NCI-H2227 treated with DMSO at 0.1 percent for 48 hours (cell line): ENCODE measurements around the gene MUC6.

Source experiments
- DNase-seq: peaks from one replicate; lab custom pipeline; 2025; lab: John Stamatoyannopoulos, UW

Gene MUC6, protein sequence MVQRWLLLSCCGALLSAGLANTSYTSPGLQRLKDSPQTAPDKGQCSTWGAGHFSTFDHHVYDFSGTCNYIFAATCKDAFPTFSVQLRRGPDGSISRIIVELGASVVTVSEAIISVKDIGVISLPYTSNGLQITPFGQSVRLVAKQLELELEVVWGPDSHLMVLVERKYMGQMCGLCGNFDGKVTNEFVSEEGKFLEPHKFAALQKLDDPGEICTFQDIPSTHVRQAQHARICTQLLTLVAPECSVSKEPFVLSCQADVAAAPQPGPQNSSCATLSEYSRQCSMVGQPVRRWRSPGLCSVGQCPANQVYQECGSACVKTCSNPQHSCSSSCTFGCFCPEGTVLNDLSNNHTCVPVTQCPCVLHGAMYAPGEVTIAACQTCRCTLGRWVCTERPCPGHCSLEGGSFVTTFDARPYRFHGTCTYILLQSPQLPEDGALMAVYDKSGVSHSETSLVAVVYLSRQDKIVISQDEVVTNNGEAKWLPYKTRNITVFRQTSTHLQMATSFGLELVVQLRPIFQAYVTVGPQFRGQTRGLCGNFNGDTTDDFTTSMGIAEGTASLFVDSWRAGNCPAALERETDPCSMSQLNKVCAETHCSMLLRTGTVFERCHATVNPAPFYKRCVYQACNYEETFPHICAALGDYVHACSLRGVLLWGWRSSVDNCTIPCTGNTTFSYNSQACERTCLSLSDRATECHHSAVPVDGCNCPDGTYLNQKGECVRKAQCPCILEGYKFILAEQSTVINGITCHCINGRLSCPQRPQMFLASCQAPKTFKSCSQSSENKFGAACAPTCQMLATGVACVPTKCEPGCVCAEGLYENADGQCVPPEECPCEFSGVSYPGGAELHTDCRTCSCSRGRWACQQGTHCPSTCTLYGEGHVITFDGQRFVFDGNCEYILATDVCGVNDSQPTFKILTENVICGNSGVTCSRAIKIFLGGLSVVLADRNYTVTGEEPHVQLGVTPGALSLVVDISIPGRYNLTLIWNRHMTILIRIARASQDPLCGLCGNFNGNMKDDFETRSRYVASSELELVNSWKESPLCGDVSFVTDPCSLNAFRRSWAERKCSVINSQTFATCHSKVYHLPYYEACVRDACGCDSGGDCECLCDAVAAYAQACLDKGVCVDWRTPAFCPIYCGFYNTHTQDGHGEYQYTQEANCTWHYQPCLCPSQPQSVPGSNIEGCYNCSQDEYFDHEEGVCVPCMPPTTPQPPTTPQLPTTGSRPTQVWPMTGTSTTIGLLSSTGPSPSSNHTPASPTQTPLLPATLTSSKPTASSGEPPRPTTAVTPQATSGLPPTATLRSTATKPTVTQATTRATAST (N-terminal part only)

DNA sequence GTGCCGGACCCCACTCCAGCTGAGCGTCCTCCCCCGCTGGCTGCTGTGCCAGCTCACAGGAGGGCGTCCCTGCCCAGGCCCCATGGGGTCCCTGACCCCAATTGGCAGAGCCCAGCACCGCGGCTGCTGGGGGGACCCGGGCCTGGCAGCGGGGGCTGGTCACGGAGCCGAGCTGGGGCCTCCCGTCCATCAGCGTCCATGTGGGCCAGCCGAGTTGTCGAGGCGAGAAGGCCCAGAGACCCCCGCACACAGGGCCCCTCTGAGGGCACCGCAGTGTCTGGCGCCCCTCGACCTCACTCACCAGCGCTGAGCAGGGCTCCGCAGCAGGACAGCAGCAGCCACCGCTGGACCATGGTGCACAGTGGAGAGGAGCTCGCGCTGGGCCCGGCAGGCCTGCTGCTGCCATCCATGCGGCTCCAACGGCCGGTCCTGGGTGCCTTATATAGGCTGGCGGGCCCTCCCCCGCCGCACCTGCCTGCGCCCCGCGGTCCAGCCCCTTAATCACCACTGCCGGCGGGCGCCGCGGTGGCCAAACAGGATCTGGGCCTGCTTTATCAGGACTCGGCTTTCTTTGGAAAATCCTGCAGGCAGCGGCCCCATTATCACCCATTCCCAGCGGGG, at the start of gene MUC6:
TSS of gene MUC6 (minus strand) at position 416 of the 621 bp plus-strand sequence. CDS start at position 353, 63 bp downstream.
- DNase-seq, result no peak

DNA sequence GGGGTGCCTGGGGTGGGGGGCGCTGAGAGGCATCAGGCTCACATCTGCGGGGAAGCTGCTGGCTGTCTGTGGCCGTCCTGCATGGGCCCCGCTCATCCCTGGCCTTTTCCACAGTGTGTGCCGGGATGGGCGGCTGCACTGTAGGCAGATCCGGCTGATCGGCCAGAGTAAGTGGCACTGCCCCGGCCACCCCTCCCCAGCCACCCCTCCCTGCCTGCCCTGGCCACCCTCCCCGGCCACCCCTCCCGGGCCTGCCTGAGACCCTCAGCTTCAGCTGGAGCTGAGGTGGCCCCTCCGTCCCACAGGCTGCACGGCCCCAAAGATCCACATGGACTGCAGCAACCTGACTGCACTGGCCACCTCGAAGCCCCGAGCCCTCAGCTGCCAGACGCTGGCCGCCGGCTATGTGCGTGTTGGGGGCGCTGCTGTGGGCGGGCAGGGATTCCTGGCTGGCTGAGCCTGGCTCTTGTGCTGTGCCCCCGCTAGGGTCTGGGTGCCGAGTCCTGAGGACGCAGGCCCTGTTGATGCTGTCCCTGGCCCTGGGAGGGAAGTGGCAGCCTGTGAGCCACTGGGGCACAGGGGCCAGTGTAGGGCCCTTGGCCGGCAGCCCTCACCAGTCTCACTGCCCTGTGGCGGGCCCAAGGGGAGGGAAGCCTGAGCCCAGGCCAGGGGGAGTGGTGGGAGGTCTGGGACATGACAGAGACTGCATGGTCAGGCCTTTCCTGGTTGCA, 49.1 kb upstream of the MUC6 start:
- DNase-seq, result no peak

DNA sequence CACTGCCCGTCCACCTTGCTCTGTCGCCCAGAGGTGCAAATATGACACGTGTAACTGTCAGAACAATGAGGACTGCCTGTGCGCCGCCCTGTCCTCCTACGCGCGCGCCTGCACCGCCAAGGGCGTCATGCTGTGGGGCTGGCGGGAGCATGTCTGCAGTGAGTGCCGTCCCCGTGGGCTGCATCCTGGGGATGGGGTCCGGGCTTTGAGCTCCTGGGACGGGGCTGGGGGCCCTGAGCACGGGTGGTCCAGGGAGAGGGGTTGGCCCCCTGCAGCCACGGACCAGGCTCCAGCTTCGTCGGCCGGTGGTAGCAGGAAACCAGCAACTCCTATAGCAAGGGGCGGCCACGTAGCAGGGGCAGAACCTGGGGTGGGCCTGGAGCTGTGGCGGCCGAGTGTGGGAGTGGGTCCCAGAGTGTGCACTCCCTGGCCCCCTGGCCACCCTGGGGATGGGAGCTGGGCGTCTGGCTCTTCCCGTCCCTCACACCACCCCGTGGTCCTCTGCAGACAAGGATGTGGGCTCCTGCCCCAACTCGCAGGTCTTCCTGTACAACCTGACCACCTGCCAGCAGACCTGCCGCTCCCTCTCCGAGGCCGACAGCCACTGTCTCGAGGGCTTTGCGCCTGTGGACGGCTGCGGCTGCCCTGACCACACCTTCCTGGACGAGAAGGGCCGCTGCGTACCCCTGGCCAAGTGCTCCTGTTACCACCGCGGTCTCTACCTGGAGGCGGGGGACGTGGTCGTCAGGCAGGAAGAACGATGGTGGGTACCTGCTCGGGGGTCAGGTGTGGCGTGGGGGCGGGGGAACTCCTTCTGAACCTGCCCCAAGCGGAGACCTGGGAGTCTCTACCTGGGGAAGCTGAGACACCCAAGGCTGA, 48.3 kb upstream of the MUC6 start:
- DNase-seq, result no peak

DNA sequence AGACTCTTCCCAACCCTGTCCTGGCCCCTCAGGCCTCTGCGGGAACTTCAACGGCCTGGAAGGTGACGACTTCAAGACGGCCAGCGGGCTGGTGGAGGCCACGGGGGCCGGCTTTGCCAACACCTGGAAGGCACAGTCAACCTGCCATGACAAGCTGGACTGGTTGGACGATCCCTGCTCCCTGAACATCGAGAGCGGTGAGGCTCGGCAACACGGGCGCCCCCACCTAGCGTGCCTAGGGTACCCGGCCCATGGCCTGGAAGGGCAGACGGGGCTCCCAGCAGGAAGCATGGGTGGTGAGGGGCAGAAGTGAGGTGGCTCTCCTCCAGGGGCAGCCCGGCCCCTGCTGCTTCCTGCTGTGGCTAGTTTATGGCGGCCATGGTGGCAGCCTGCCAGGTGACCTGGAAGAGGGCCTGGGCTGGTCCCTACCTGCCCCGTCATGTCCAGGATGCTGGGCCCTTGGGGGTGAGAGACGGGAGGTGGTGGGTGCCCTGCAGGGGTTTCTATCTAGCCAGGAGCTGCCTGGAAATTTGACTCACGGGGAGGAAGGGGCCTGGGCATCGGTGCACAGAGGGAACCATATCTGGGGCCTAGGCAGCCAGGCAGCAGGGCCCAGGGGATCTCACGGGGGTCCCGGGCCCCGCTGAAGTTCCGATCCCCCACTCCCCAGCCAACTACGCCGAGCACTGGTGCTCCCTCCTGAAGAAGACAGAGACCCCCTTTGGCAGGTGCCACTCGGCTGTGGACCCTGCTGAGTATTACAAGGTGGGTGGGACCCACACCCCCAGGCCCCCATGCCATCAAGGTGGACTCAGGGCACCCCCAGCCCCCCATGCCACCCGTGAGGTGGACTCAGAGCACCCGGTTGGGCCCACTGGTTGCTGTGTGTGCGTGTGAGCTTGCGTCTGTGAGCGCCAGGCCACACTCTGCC, 47.4 kb upstream of the MUC6 start:
- no peak for DNase-seq

DNA sequence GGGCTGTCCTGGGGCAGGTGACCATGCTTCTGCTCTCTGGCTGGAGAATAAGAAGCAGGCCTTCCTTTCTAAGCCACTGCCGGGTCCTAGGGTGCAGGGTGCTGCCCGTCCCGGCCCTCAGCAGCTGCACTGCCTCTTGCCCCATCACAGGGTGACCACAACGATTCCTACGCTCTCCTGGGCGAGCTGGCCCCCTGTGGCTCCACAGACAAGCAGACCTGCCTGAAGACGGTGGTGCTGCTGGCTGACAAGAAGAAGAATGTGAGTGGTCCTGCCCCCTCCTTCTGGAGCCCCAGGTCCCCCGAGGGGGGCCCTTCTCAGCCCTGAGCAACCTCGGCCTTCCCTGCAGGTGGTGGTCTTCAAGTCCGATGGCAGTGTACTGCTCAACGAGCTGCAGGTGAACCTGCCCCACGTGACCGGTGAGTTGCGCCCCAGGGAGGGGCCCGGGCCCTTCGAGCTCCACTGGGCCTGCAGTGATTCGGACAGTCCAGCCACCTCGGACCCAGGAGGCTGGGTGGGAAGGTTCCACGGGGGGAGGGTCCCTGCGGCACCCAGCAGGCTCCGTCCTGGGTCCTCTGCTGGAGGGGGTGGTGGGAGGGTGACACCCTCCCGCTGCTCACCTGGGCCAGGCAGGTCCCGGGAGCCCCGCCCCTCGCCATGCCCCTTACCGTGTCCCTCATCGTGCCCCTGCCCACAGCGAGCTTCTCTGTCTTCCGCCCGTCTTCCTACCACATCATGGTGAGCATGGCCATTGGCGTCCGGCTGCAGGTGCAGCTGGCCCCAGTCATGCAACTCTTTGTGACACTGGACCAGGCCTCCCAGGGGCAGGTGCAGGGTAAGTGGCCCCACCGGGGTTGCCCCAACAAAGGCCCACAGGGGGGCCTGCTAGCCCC, 46.5 kb upstream of the MUC6 start:
- DNase-seq, result no peak

DNA sequence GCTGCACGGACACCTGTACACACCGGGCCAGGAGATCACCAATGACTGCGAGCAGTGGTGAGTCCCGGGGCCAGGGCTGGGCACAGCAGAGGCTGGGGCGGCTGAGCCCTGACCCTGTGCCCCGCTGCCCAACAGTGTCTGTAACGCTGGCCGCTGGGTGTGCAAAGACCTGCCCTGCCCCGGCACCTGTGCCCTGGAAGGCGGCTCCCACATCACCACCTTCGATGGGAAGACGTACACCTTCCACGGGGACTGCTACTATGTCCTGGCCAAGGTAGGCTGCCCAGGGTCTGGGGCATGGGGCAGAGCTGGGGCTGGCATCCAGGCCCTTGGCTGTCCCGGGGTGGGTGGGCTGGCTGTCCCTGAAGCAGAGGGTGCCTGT, 45.8 kb upstream of the MUC6 start:
- DNase-seq, result no peak

DNA sequence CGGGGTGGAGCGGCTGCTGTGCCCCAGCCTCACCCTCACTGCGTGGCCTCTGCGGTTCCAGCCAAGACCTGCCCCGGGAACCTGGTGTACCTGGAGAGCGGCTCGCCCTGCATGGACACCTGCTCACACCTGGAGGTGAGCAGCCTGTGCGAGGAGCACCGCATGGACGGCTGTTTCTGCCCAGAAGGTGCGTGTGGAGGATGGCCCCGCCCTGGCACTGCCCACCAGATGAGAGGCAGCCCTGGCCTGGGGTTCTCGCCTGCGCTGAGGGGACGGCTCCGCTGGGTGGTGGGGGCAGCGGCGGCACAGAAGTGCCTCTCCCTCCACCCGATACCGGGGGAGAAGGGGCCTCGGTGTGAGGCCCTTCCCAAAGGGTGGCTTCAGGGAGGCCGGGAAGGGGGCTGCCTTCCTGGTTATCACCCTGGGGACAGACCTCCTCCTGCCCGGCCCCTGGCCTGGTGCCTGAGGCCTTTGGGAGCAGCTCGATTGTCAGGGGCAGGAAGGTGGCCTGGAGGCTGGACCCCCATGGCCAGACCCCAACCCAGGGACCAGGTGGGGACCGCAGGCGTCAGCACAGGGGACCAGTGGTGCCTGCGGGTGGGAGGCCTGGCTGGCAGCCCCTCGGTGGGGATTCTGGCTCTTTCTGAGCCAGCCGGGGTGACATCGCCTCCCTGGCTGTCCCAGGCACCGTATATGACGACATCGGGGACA, 45.2 kb upstream of the MUC6 start:
- no peak for DNase-seq

DNA sequence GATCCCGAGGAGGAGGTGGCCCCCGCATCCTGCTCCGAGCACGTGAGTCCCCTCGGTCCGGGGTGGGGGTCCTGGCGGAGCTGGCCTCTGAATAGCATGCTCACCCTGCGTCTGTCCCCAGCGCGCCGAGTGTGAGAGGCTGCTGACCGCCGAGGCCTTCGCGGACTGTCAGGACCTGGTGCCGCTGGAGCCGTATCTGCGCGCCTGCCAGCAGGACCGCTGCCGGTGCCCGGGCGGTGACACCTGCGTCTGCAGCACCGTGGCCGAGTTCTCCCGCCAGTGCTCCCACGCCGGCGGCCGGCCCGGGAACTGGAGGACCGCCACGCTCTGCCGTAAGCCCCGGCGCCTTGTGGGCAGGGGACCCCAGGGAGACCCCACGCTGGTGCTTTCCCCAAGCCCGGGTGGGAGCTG, 41.7 kb upstream of the MUC6 start:
- DNase-seq, result no peak

DNA sequence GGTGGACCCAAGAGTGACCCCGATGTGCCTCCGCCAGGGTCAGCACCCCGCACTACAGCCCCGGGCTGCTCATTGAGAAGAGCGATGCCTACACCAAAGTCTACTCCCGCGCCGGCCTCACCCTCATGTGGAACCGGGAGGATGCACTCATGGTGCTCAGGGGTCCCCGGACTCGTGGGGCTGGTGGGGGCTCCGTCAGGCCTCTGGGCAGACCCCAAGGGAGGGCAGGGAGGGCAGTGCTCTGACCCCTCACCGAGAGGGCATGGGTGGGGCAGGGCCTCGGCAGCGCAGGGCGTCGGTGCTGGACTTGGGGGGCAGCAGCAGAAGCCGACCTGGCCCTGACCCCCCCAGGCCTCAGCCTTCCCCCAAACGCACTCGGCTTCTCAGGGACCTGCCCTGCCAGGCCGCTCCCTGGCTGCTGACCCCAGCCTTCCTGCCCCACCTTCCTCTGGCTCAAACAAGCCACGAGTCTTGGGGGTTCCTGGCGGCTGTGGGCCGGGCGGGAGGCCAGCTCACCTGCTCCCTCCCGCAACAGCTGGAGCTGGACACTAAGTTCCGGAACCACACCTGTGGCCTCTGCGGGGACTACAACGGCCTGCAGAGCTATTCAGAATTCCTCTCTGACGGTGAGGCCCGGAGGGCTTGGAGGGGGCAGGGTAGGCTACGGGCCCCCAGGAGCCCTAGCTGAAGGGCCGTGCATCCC, 41.0 kb upstream of the MUC6 start:
- DNase-seq, result no peak

DNA sequence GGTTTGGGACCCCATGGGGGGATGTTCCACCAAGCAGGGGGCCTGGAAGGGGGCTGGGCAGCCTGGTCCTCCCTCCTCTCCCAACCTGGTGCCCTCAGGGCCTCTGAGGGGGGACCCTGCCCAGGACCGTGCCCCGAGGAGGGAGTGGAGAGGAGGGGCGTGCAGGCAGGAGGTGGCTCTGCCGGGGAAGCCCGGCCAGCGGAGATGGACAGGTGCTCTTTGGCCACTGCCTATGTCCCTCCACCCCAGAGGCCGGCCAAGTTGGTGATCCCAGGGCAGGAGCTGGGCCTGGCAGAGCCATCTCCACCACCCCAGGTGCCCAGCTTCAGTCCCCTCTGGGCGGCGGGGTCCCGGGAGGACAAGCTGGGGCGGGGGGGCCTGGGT, 40.5 kb upstream of the MUC6 start:
- no peak for DNase-seq

DNA sequence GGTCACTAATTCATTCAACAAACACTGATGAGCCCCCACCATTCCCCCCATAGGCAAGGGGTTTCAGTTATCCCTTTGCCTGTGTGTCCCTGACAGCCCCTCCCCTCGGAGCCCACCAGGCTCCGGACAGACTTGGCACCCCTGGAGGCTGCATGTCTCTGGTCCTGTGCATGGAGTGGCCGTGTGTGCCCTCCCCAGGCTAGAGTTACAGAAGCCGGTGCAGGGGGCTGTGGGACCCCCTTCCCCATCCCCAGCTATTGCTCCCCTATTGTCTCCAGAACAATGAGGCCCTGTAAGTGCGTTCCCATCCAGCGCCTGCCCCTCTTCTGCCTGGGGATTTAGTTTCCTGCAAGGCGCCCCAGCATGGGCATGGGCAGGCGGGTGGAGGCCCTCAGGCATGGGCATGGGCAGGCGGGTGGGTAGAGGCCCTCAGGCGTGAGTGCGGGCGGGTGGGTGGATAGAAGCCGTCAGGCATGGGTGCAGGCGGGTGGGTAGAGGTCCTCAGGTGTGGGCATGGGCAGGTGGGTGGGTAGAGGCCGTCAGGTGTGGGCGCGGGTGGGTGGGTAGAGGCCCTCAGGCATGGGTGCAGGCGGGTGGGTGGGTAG, 39.6 kb upstream of the MUC6 start:
- DNase-seq, result no peak

DNA sequence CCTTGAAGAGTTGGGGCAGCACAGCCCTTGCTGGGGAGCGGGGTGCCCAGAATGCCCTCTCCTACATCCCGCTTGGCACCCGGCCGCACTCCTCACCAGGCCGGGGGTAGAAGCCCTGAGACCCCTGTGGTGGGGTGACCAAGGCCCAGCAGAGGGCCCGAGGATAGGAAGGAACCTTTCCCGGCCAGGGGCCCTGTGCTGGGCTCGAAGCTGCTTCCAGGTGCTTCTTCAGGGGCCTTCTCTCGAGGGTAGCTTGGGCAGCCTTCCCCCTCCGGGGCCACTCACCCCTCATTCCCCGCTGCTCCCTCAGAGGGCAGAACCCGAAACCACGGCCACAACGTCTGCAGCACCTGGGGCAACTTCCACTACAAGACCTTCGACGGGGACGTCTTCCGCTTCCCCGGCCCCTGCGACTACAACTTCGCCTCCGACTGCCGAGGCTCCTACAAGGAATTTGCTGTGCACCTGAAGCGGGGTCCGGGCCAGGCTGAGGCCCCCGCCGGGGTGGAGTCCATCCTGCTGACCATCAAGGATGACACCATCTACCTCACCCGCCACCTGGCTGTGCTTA, 38.9 kb upstream of the MUC6 start:
- DNase-seq, result no peak

DNA sequence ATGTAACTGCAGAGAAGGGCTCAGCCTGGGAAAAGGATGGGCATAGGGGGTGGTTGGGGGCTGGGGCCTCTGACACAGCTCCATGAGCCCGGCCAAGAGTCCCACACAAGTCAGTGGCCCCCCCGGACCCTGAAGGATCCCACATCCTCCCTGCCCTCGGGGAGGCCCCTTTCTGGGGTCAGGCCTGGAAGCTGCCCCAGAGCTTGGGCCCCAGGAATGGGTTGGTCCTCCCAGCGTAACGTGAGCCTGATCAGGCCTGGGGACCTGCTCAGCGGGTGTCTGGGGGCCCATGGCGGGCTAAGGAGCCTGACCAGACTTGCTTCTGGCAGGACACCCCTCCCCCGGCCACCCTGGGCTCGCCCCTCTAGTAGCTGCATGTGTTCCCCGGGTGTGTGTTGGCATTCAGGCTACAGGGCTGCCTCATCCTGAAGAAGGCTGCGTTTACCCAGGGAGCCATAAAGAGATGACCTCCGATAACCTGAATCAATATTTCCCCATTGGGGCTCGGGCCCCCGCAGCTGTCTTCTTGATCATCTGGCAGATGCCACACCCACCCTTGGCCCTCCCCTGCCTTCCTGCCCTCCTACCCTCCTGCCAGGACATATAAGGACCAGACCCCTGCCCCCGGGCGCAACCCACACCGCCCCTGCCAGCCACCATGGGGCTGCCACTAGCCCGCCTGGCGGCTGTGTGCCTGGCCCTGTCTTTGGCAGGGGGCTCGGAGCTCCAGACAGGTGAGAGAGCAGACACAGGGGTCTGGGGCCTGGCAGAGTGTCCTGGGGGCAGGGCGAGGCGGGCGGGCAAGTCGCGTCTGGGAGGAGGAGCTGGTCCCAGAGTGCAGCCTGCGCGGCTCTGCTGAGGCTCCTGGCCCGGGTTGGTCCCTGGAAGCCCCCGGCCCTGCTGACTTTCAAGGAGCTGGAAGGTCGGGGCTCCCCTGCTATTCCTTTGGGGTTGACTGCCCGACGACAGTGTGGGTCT, 38.0 kb upstream of the MUC6 start, which contains the start of gene MUC2:
TSS of gene MUC2 (plus strand) at position 631 of the 978 bp plus-strand sequence.
- DNase-seq, result no peak

DNA sequence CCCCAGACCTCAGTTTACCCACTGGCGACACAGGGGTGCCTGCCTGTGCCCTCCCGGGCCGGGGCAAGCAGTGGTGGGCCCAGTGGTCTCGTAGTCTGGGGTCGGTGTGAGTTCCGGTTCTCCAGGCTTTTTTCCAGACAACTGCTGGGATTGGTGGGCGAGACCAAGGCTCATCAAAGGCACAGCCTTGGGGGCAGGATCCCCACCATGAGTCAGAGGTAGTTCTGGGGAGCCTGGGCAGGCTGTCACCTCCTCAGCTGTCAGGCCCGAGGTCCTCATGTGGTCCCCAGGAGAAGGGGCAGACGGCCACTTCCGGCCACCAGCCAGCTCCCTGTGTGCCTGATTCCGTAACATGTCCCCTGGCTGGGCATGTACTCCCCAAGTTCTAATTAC, 37.3 kb upstream of the MUC6 start:
- no peak for DNase-seq
